Stimulated activated CD8-positive, alpha-beta memory T cell treated with anti-CD3 and anti-CD28 coated beads, Interleukin-12 subunit alpha, Interleukin-12 subunit beta, amount 100 ng/mL, for 24 hours (primary cell): Measurements from ENCODE around the gene KLHL36.
"Not testable (repeated sequence)": the region's sequence is repeated elsewhere in the genome, so short reads cannot be mapped to it uniquely, and the experiment has no call there.

ENCODE experiments used
- DNase-seq: peaks from one replicate; pipeline ENCODE4 v3.0.0-alpha.2; 2020; ENCODE audit errors: extremely low read depth

Gene KLHL36

GRCh38 chr16:84693869-84694268 lies 45.6 kb downstream of the KLHL36 start:
- not testable (repeated sequence) for DNase-seq

GRCh38 chr16:84694980-84695379 lies 46.7 kb downstream of the KLHL36 start:
- no peak for DNase-seq

GRCh38 chr16:84699147-84699711 lies 50.9 kb downstream of the KLHL36 start:
- DNase-seq: no peak

GRCh38 chr16:84699712-84700445 lies 51.6 kb downstream of the KLHL36 start, which contains the start of gene USP10:
Gene USP10, plus strand, starts transcription at chr16:84700000. Its CDS starts 91 bp downstream, at chr16:84700091.
- DNase-seq: peak; percentile 50

GRCh38 chr16:84700446-84701300 lies 52.4 kb downstream of the KLHL36 start:
- DNase-seq: no peak

GRCh38 chr16:84703681-84704080 lies 55.4 kb downstream of the KLHL36 start:
- no peak for DNase-seq

GRCh38 chr16:84704253-84704652 lies 55.9 kb downstream of the KLHL36 start:
- no peak for DNase-seq

GRCh38 chr16:84706856-84707255 lies 58.5 kb downstream of the KLHL36 start:
- DNase-seq: no peak

- DNase-seq: no peak
Observed at GRCh38 chr16:84709609-84710008, 61.3 kb downstream of the KLHL36 start.

- DNase-seq: no peak
Observed at GRCh38 chr16:84710686-84711085, 62.4 kb downstream of the KLHL36 start.
